Measurements from ENCODE around the gene DYNC1I1.
A peak's percentile ranks its signal among the peaks of the same experiment; 100 is the strongest.

DYNC1I1 gene

GRCh38 chr7:95861041-95861440, 88.7 kb downstream of the DYNC1I1 start:
- TF ChIP-seq CTCF (IDR thresholded peaks at IDR 0.05; ENCODE audit: insufficient read depth, low read length, poor library complexity, severe bottlenecking) = no peak
- no peaks in the 10 kb centered on the region for H3K27me3 ChIP-seq (replicated peaks; ENCODE audit: control insufficient read depth, insufficient read depth, low read length)
- DNase-seq (ENCODE audit: extremely low read depth, insufficient read length) = no peak

GRCh38 chr7:95863623-95864022, 91.3 kb downstream of the DYNC1I1 start:
- no peak overlapping the region for H3K4me3 ChIP-seq (replicated peaks; ENCODE audit: low read depth, low read length)
- no peak for DNase-seq (ENCODE audit: extremely low read depth, insufficient read length)
- H3K27me3 ChIP-seq (replicated peaks; ENCODE audit: control insufficient read depth, insufficient read depth, low read length) = no peaks in the 10 kb centered on the region
- no peak for TF ChIP-seq CTCF (IDR thresholded peaks at IDR 0.05; ENCODE audit: insufficient read depth, low read length, poor library complexity, severe bottlenecking)
- H3K36me3 ChIP-seq (ENCODE audit: control insufficient read depth, insufficient read depth, low read length) = no peaks in the 10 kb centered on the region

More at GRCh38 chr7:95861041-95861440, 88.7 kb downstream of the DYNC1I1 start:
- Histone ChIP-seq H3K36me3 (ENCODE audit: control insufficient read depth, insufficient read depth, low read length) (no peaks in the 10 kb centered on the region), H3K4me3 (replicated peaks; ENCODE audit: low read depth, low read length) (no peak overlapping the region)

DNA sequence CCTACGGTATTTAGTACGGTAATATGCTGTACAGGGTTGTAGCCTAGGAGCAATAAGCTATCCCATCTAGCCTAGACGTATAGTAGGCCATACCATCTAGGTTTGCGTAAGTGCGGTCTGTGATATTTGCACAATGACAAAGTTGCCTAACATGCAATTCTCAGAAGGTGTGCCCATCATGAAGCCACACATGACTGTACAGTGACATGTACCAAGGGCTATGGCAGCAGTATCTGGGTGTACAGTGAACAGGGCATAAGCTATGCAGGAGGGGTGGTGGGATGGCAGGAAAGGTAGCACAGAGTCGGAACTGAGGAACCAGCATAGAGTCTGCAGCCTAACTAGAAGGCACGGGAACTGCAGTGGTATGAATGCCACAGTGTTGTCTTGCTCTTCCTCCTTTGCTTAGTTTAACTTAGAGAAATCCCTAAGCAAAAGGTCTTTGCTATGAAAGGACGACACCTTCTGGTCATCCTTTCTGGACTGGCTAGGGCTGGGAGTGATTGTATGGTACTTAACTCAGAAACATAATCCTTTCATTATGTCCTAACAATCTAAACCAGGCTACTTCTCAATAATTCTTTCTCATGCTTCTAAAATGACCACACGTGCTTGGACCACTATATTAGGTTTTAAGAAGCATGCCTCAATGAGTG, 93.5 kb downstream of the DYNC1I1 start:
- H3K27me3 ChIP-seq (replicated peaks; ENCODE audit: control insufficient read depth, insufficient read depth, low read length) = no peaks in the 10 kb centered on the region
- DNase-seq (ENCODE audit: extremely low read depth, insufficient read length) = no peak
- no peak overlapping the region for H3K4me3 ChIP-seq (replicated peaks; ENCODE audit: low read depth, low read length)
- TF ChIP-seq CTCF (IDR thresholded peaks at IDR 0.05; ENCODE audit: insufficient read depth, low read length, poor library complexity, severe bottlenecking) = no peak
- no peaks in the 10 kb centered on the region for H3K36me3 ChIP-seq (ENCODE audit: control insufficient read depth, insufficient read depth, low read length)

DNA sequence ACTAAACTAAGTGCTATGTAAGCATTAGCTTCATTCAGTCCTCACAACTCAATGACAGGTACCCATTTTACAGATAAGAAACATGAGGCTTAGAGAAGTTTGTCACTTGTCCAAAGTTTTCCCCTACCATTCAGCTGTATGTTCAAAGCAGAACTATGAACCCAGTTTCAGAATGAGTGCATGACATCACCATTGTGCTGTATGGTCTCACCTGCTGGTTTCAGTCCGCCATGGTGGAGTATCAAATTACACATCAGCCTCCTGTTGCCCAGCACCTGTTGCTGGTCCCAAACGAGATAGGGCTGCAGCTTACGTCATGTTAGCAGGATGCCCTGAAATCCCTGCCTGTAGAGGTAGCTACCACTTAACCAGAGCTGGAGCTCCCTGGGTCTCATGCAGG, 95.0 kb downstream of the DYNC1I1 start:
- DNase-seq (ENCODE audit: extremely low read depth, insufficient read length) = peak; percentile 62
- no peak overlapping the region for H3K4me3 ChIP-seq (replicated peaks; ENCODE audit: low read depth, low read length)
- H3K36me3 ChIP-seq (ENCODE audit: control insufficient read depth, insufficient read depth, low read length) = no peaks in the 10 kb centered on the region
- H3K27me3 ChIP-seq (replicated peaks; ENCODE audit: control insufficient read depth, insufficient read depth, low read length) = no peaks in the 10 kb centered on the region
- no peak for TF ChIP-seq CTCF (IDR thresholded peaks at IDR 0.05; ENCODE audit: insufficient read depth, low read length, poor library complexity, severe bottlenecking)

DNA sequence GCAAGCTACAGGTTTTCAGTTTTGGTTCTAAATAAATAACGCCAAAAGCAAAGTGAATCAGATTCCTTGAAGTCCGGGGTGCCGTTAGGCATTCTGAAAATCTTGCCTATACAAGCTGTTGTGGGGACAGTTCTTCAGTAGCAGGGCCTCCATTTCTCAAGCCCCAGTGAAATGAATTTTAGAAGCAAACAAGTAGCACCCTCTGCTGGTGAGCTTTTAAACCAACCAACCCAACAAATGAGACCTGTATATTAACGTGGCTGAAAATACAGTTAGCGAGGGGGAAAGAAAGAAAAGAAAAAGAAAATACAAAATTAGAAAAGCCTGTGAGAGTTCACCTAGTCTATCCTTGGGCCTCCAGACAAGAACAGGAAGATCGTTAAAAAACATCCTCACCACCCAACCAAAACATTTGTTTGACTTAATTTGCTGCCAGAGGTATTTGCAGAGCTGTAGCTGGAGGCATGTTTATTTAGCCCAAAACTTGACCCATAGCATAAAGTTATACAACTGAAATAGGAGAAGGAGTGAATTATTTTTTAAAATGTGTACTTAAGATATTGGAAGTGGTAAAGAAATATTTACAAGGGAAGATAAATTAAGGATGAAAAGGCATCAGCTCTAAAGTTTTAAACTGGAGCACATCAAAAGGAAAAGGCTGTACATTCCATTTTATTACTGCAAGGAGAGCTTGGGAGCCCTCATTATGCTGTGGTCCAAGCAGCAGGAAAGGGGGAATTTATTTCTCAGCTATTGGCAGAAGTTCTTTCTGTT, 98.9 kb downstream of the DYNC1I1 start:
- Histone ChIP-seq H3K4me3 (replicated peaks; ENCODE audit: low read depth, low read length) (no peak overlapping the region), H3K27me3 (replicated peaks; ENCODE audit: control insufficient read depth, insufficient read depth, low read length) (no peaks in the 10 kb centered on the region), H3K36me3 (ENCODE audit: control insufficient read depth, insufficient read depth, low read length) (no peaks in the 10 kb centered on the region)
- DNase-seq (ENCODE audit: extremely low read depth, insufficient read length) = no peak
- peak; percentile 64 for TF ChIP-seq CTCF (IDR thresholded peaks at IDR 0.05; ENCODE audit: insufficient read depth, low read length, poor library complexity, severe bottlenecking)

Measured in GM06990 (cell line).